IPS-15b (cell line): ENCODE data around the gene RBM4.

Source experiments
- H3K27me3 ChIP-seq: one replicate; pipeline ENCODE4 v1.6.1; 2013; ENCODE audit warnings: low read length; ENCODE audit not compliant: control insufficient read depth, insufficient read depth
- H3K36me3 ChIP-seq: one replicate; pipeline ENCODE4 v1.6.1; 2013; ENCODE audit warnings: low read length; ENCODE audit not compliant: control insufficient read depth, insufficient read depth
- H3K4me1 ChIP-seq: one replicate; pipeline ENCODE4 v1.6.1; 2013; ENCODE audit warnings: mild to moderate bottlenecking, low read length; ENCODE audit not compliant: control insufficient read depth, insufficient read depth
- H3K4me3 ChIP-seq: one replicate; pipeline ENCODE4 v1.5.1; 2013; ENCODE audit warnings: low read depth, low read length
- H3K9ac ChIP-seq: one replicate; pipeline ENCODE4 v1.6.1; 2013; ENCODE audit warnings: low read depth, mild to moderate bottlenecking, low read length
- H3K9me3 ChIP-seq: one replicate; pipeline ENCODE4 v1.6.1; 2013; ENCODE audit warnings: mild to moderate bottlenecking, low read length; ENCODE audit not compliant: control insufficient read depth, insufficient read depth

Gene RBM4

DNA sequence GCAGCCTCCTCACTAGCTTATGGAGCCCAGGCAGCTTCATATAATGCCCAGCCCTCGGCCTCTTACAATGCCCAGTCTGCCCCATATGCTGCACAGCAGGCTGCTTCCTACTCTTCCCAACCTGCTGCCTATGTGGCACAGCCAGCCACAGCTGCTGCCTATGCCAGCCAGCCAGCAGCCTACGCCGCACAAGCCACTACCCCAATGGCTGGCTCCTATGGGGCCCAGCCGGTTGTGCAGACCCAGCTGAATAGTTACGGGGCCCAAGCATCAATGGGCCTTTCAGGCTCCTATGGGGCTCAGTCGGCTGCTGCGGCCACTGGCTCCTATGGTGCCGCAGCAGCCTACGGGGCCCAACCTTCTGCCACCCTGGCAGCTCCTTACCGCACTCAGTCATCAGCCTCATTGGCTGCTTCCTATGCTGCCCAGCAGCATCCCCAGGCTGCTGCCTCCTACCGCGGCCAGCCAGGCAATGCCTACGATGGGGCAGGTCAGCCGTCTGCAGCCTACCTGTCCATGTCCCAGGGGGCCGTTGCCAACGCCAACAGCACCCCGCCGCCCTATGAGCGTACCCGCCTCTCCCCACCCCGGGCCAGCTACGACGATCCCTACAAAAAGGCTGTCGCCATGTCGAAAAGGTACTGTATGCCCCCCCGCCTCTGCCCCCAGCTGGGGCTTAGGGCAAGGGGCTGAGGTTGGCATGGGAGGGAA is 13.3 kb upstream of the RBM4 start:
- Histone ChIP-seq H3K9me3 (no peaks in the 10 kb centered on the region), H3K4me1 (no peaks in the 10 kb centered on the region), H3K36me3 (peaks cover 73% of the 10 kb centered on the region), H3K9ac (no peak overlapping the region), H3K4me3 (no peak overlapping the region), H3K27me3 (no peaks in the 10 kb centered on the region)

DNA sequence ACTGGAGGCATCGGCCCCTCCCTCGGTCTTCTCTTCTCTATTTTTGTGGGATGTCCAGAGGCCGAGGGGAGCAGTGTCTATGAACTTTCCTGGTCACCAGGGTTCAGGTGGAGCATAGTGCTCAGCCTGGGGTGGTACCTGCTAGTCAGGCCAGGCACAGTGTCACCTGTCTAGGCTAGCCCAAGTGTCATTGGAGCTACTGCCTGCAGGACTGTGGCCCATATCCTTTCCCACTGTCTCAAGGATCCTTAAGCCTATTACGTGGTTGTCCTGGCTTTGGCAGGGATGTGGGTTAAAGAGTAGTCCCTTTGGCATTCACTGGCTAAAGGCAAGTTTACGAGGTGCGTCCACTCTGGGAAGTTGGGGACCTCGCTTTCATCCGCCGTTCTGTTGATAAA is 12.8 kb upstream of the RBM4 start:
- Histone ChIP-seq H3K36me3 (peaks cover 73% of the 10 kb centered on the region), H3K9ac (no peak overlapping the region), H3K4me3 (no peak overlapping the region)

DNA sequence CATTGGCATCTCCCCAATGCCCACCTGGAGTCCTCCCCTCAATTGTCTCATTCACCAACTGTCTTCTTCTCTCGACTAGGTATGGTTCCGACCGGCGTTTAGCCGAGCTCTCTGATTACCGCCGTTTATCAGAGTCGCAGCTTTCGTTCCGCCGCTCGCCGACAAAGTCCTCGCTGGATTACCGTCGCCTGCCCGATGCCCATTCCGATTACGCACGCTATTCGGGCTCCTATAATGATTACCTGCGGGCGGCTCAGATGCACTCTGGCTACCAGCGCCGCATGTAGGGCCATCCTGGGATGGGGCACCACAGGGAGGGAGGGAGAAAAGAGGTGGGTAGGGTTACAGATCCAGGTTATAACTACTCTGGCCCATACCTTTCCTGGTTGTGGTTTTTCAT is 12.1 kb upstream of the RBM4 start:
- Histone ChIP-seq H3K4me1 (no peaks in the 10 kb centered on the region), H3K36me3 (peaks cover 73% of the 10 kb centered on the region), H3K27me3 (no peaks in the 10 kb centered on the region), H3K4me3 (no peak overlapping the region), H3K9me3 (no peaks in the 10 kb centered on the region), H3K9ac (no peak overlapping the region)

More for the DNA sequence above, 12.8 kb upstream of the RBM4 start:
- Histone ChIP-seq H3K27me3 (no peaks in the 10 kb centered on the region), H3K9me3 (no peaks in the 10 kb centered on the region), H3K4me1 (no peaks in the 10 kb centered on the region)

DNA sequence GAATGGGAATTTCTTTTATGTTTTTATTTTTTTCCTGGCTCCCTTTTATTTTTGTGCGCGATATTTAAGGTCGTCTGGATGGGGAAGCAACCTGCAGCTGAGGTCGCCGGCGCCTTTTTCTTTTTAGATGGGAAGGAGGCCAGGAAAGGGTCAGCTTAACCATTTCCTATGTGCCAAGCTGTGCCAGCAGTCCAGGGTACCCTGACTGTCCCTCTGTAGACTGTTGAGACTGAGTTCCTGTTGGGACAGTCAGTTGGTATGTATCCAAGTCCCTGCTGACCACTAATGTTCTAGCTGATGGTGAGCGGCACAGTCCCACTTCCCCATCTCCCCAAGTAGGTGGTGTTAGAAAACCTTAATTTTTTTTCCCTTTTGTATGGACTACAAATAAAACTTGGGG is 11.6 kb upstream of the RBM4 start:
- no peak overlapping the region for H3K9ac ChIP-seq
- no peaks in the 10 kb centered on the region for H3K27me3 ChIP-seq
- peaks cover 70% of the 10 kb centered on the region for H3K36me3 ChIP-seq
- no peak overlapping the region for H3K4me3 ChIP-seq
- H3K9me3 ChIP-seq, result no peaks in the 10 kb centered on the region
- H3K4me1 ChIP-seq, result no peaks in the 10 kb centered on the region

DNA sequence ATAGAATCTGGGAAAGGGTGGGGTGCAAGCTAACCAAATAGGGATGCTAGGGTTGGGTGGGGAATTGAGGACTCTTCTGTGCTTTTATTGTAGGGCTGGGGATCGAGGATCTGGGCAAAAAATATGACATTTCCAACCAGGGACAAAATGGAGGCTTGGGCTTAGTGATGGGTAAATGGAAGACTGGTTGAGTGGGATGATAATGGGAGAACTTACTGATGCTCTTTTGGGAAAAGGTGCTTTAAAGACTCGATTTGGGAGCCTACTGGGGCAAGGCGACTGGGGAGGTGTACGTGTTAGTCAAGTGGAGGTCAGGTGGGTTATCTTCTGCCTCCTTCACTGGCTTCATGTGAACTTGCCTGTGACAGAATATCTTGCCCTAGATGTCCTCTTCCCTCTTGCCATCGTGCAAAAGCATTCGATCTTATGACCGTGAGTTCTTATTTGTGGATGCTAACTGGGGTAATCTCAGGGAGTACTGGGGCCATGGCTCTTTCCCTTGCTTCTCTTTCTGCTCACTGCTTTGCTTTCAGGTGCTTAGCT is 10.4 kb upstream of the RBM4 start:
- no peak overlapping the region for H3K9ac ChIP-seq
- no peak overlapping the region for H3K4me3 ChIP-seq
- H3K36me3 ChIP-seq, result peaks cover 67% of the 10 kb centered on the region
- no peaks in the 10 kb centered on the region for H3K27me3 ChIP-seq
- H3K9me3 ChIP-seq, result no peaks in the 10 kb centered on the region
- no peaks in the 10 kb centered on the region for H3K4me1 ChIP-seq

DNA sequence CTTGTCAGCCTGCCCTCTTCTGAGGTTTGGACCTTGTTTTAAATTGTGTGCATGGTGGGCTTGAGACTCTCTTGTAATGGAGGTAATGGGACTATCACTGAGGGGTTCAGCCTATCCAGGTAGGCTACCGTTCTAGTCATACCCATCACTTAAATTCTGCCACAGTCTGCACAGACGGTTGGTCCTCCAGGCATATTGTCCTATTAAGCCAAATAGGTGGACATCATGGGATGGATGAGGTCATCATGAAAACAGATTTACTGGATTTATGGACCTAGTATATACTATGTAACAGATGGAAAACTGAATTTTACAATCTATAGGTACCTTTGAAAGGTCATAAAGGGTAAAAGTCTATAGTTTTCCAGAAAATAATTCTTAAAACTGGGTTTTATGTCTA is 9.1 kb upstream of the RBM4 start:
- Histone ChIP-seq H3K27me3 (no peaks in the 10 kb centered on the region), H3K9ac (no peak overlapping the region), H3K4me1 (no peaks in the 10 kb centered on the region), H3K36me3 (peaks cover 55% of the 10 kb centered on the region), H3K4me3 (no peak overlapping the region), H3K9me3 (no peaks in the 10 kb centered on the region)

DNA sequence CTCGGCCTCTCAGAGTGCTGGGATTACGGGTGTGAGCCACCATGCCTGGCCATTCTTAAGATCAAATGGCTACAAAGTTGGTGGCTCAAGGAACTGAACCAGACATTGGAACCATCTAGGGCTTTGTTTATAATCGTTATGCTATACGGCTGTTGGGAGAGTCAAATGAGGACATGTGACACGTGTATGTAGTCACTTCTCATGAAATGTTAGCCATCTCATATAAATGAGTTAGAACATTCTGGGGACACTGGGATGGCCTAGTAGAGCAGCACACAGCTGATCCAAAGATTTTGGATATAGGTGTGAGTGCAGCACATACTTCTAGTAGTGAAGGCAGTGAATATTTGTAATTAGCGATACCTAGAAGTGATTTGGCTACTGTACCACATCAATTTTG is 6.6 kb upstream of the RBM4 start:
- no peak overlapping the region for H3K4me3 ChIP-seq
- peaks cover 31% of the 10 kb centered on the region for H3K36me3 ChIP-seq
- H3K27me3 ChIP-seq, result no peaks in the 10 kb centered on the region
- H3K9ac ChIP-seq, result no peak overlapping the region
- no peaks in the 10 kb centered on the region for H3K9me3 ChIP-seq
- H3K4me1 ChIP-seq, result no peaks in the 10 kb centered on the region

DNA sequence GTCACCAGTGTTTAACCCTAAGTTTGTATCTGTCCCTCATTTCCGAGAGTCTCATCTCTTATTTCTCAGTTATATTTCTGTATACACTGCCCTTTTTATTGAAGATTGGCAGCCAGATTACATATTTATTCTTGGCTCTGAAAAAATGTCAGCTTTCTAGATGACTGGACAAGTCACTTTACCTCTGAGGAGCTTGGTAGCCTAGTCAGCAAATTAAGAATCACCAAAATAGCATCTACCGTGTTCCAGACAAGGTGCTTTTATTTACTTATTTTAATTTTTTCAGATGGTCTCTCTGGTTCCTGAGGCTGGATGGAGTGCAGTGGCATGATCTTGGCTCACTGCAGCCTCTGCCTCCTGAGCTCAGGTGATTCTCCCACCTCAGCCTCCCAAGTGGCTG is 5.6 kb upstream of the RBM4 start:
- H3K36me3 ChIP-seq, result peaks cover 20% of the 10 kb centered on the region

DNA sequence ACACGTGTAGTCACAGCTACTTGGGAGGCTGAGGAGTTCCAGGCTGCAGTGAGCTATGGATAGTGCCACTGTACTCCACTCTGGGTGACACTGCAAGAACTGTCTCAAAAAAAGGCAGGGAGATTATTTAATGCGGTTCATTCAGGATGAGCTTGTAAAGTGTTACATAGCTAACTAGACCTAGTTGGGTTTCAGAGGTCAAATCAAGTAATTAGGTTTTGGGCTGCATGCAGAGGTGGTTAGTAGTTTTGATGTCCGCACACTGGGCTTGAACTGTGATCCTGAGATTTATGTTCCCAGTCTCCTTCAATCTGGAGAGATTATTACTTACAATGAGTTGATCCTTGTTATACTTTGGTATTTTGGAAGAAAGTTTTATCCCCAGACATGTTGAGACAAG is 2.1 kb upstream of the RBM4 start:
- Histone ChIP-seq H3K4me1 (peaks cover 7% of the 10 kb centered on the region), H3K4me3 (no peak overlapping the region), H3K9me3 (no peaks in the 10 kb centered on the region), H3K36me3 (peaks cover 16% of the 10 kb centered on the region), H3K9ac (no peak overlapping the region), H3K27me3 (no peaks in the 10 kb centered on the region)

More for the DNA sequence above, 5.6 kb upstream of the RBM4 start:
- no peaks in the 10 kb centered on the region for H3K4me1 ChIP-seq
- H3K9me3 ChIP-seq, result no peaks in the 10 kb centered on the region
- H3K27me3 ChIP-seq, result no peaks in the 10 kb centered on the region
- no peak overlapping the region for H3K4me3 ChIP-seq
- H3K9ac ChIP-seq, result no peak overlapping the region

DNA sequence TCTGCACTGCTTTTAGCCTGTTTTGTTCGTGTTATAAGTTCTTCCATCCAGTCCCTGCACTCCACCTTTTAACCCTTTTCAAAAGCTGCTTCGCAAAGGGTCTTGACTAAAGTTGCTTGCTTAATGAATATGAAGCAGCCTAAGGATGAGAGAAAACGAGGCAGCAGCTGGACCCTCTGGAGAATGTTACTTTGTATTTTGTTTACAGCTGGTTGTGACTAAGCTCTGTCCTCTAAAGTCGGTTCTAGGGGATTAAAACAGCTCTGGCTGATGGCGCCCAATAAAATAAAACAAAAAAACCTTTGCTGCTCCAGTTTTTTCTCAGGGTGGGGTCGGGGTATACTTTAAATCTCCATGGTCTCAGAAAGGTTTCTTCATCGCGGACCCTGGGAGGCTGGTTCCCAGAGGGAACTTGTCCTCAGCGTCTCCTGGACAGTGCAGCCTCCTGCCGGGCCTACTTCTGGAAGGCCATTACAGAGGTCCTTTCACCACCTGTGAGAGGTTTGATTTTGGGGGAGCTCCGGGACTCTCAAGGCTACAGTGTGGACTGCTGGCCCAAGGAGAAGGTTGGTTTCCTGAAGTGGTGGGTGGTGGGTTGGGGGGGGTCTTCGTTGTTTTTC is 836 bp upstream of the RBM4 start:
- Histone ChIP-seq H3K36me3 (peaks cover 17% of the 10 kb centered on the region), H3K4me3 (peak overlapping the region; percentile 63), H3K9ac (peak overlapping the region; percentile 77), H3K4me1 (peaks cover 11% of the 10 kb centered on the region), H3K9me3 (no peaks in the 10 kb centered on the region), H3K27me3 (no peaks in the 10 kb centered on the region)

DNA sequence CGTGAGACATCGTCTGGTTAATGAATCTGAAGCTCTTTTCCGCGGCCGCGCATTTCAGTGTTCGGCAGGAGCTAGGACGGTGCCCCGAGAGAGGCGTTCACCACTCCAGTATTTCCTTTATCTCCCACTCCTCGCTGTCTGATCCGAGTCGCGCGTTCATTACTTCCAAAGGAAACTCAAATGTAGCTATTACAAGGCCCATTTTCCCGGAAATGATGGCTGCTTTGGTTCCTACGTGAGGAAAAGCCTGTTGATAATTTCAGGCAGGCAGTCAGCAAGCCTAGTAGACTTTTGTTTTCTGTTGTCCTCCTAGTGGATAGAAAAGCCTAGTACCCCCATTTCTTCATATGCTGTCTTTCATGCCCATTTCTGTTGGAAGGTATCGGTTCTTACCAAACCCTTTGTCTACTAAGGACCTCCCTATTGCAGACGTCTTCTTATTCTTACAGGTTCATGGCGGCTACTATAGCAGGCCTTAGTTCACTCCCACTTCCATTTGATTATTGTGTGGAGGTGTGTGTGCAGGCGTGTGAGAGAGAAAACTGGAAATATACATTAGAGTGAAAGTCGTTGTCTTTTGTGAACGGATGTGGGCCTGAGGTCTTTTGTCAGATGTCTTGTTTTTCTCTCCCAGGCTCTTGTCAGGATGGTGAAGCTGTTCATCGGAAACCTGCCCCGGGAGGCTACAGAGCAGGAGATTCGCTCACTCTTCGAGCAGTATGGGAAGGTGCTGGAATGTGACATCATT is 737 bp downstream of the RBM4 start:
- H3K4me1 ChIP-seq, result peaks cover 11% of the 10 kb centered on the region
- peak overlapping the region; percentile 97 for H3K9ac ChIP-seq
- no peaks in the 10 kb centered on the region for H3K27me3 ChIP-seq
- peak overlapping the region; percentile 86 for H3K4me3 ChIP-seq
- H3K36me3 ChIP-seq, result peaks cover 30% of the 10 kb centered on the region
- H3K9me3 ChIP-seq, result no peaks in the 10 kb centered on the region
